Activated CD4-positive, alpha-beta T cell treated with anti-CD3 and anti-CD28 coated beads, Interleukin-2, amount 50 U/mL, for 16 hours (primary cell): Measurements from ENCODE around the gene KCNJ18.
"Not testable (repeated sequence)": the region's sequence is repeated elsewhere in the genome, so short reads cannot be mapped to it uniquely, and the experiment has no call there.

Experiments
- DNase-seq: peaks from one replicate; pipeline ENCODE4 v3.0.0-alpha.2; 2020

Gene KCNJ18

GRCh38 chr17:21686165-21687015 lies 5.9 kb upstream of the KCNJ18 start:
- no peak for DNase-seq

DNA sequence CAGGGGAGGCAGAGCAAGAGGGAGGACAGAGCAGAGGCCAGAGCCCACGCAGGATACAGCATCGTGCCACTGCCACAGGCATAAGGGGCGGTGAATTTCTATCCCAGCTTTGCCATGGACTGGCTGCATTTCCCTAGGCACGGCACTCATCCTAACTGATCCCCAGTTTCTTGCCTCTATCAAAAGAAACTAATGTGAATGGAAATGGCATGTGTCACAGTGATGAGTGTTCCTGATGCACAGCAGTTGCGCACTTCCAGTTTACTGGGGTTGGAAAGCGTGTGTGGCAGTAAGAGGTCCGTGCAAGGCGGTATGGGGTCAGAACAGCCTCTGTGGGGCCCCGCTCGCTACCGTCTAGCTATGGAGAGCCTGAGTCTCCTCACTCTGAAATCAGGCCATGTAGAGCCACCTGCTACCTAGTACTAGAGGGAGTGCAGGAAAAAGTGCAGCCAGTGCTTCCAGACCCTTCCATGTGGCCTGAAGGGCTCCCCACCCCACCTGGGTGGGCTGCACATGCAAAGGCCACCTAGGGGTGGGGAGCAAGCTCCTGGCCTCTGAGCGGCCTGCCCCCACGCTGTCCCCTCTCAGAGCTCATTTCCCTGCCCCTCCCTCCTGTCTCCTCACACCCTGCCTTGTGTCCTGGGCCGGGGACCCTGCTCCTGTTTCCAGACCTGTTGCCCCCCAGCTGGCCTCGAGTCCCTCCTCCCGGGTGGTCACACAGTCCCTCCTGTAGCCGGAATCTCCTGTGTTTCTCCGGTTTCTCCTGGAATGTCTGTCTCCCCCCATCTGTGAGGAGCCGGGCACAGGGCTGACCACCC lies 5.0 kb upstream of the KCNJ18 start:
- DNase-seq, result no peak

- no peak for DNase-seq
Measured at GRCh38 chr17:21688293-21688949, 3.9 kb upstream of the KCNJ18 start.

- DNase-seq, result no peak
Measured at GRCh38 chr17:21689604-21690003, 2.7 kb upstream of the KCNJ18 start.

DNA sequence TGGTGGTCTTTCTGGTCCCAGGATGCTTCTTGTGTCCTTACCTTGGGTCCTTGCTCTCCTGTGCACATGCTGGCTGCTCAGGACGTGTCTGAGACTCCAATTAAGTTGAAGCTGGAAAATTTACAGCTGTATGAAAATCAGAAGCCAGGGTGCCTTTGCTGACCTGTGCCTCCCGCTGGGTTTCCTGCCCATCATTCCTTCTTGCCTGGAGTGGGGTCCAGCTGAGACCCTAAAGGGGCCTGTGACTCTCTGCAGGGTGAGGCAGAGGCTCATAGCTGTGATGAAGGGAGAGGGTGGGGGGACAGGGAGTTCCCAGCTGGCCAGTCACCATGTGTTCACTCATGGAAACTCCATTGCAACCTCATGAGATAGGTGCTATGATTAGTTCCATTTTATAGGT lies 1.5 kb upstream of the KCNJ18 start:
- DNase-seq, result not testable (repeated sequence)

DNA sequence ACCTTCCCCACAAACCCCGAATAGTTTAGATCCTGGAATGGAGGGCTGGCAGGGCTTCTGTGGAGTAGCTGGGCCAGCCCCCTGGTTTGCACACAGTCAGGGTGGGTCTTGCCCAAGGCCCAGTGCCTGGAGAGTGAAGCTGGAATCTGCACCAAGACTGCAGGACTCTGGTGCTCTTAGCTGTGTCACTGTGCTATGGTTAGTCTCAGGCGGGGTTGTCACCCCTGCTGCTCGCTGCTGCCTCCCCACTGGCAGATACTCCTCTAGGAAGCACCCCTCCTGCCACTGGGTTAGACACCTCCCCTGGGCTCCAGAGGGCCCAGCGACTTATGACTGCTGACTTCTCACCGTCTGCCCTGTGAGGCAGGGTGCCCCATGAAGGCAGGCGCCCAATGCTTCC lies 842 bp upstream of the KCNJ18 start:
- not testable (repeated sequence) for DNase-seq

- not testable (repeated sequence) for DNase-seq
Measured at GRCh38 chr17:21692704-21693065, 362 bp downstream of the KCNJ18 start.

GRCh38 chr17:21693391-21693796 lies 1.1 kb downstream of the KCNJ18 start:
- not testable (repeated sequence) for DNase-seq

DNA sequence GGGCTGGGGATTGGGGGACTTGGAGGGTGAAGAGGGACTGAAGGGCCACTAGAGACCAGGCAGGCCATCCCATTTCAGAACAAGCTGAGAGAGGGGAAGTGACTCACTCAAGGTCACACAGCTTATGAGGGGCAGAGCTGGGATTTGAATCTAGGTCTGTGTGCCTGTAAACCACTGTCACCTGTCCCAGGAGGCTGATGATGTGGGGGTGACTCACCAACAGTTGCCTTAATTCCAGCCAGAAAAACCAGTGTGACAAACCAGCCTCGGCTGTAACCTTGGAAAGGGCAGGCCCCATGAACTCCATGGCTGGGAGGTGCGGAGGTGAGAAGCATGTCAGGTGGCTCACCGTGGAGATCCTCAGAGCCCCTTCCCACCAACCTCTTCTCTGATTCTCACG lies 1.6 kb downstream of the KCNJ18 start:
- not testable (repeated sequence) for DNase-seq

- DNase-seq, result not testable (repeated sequence)
Measured at GRCh38 chr17:21696227-21696626, 3.9 kb downstream of the KCNJ18 start.

GRCh38 chr17:21696842-21697507 lies 4.7 kb downstream of the KCNJ18 start:
- DNase-seq, result not testable (repeated sequence)

DNA sequence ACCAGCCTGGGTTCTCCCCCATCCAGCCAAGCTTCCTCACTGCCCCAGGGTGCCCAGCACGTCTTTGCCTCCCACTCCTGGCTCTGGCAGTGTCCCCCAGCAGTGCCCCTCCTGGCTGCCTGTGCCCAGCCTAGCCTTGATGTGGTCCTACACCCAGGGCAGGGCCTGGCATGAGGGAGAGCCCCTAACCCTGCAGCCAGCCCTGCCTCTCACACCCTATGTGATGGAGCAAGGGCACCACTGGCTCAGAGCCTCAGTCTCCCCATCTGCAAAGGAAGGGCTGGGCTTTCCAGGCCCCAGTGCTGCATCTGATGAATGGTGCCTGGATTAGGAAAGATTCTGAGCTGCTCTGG lies 5.2 kb downstream of the KCNJ18 start:
- DNase-seq, result not testable (repeated sequence)

DNA sequence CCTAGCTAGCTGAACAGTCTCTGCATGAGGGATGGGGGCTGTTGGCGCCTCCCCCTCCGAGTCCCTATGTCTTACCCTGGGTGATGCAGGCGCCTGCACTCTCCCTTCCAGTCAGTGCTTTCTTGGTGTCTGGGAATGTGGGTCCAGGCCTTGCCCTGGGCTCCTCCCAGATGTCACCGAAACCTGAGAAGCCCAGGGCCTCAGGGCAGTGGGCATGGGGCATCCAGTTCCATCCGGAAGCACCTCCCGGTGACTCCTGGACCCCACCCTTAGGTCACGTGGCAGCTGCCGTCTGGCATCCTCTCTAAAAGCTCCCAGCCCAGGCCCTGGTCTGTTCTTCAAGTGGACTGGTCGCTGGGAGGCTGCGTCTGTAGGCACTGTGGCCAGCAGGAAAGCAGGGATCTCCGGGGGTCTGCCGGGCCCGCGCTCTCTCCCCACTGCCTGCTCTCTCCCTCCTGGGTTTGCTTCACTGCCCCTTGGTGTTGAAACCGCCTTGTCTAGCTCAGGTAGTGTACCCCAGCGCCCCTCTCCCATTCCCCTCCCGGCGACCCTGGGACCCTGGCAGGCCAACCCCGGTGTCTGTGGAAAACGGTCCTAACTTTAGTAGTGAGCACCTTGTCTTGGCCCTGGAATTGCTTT lies 6.2 kb downstream of the KCNJ18 start:
- DNase-seq, result not testable (repeated sequence)

- DNase-seq, result not testable (repeated sequence)
Measured at GRCh38 chr17:21699124-21699523, 6.8 kb downstream of the KCNJ18 start.

DNA sequence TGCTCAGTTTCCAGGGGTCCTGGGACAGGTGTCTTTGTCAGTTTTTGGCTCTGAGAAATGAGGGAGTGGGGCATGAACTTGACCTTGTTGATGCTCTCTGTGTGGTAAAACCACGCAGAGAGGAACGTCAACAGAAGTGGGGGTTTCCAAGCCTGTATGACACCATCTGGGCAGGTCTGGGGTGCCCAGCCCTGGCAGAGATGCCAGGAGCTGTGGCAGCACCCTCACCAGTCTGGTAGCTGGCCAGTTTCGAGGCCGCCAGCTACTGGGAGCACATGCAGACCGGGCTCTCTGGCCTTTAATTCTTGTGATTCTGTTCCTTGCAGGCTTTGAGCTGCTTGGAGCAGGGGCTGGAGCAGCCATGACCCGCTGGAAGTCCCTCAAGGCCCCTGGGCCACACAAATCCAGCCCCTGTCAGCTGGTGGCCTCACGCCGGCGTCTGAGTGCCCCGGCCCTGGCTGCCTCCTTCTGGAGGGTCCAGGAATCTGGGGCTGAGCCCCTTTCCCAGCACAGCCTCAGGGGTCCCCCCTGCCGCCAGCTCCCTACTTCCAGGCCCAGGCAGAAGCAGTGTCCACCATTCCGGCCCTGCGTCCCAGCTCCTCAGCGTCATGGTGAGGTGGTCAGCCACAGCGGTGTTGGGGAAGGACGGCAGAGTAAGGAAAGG lies 7.4 kb downstream of the KCNJ18 start:
- DNase-seq, result not testable (repeated sequence)

DNA sequence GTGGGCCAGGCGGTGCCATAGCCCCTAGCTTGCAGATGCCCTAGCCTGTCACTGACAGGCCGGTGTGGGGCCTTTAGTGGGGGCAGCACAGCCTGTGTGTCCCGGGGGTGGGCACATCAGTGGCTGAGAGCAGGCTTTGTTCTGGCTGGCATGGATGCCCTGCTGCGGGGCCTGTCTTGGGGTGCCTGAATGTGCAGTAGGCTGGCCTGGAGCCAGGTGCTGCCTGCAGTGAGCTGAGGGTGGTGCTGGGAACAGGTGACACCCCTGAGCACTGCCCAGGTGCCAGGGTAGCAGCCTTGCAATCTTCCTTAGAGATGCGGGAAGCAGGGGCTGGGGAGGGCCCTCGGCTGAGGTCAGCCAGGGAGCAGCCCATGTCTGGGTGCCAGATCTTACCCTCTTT lies 8.8 kb downstream of the KCNJ18 start:
- DNase-seq, result not testable (repeated sequence)

- not testable (repeated sequence) for DNase-seq
Measured at GRCh38 chr17:21702029-21702428, 9.7 kb downstream of the KCNJ18 start.

DNA sequence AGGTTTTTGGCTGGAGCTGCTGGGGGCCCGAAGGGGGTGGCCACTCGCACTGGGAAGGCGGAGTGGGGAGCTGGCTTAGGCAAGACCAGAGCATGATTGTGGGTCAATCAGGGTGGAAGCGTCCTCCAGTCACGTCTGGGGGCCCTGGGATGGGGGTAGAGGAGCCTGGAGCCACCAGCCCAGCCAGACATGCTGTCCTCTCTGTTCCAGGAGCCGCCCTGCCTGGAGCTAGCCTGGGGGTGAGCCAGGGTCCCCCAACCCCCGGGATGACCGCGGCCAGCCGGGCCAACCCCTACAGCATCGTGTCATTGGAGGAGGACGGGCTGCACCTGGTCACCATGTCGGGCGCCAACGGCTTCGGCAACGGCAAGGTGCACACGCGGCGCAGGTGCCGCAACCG lies 10.2 kb downstream of the KCNJ18 start:
- not testable (repeated sequence) for DNase-seq

- DNase-seq, result not testable (repeated sequence)
Measured at GRCh38 chr17:21702940-21703640, 10.8 kb downstream of the KCNJ18 start.

- not testable (repeated sequence) for DNase-seq
Measured at GRCh38 chr17:21703891-21704872, 11.9 kb downstream of the KCNJ18 start.
